A673 (cell line): ENCODE data around the gene ZDHHC17. TPM values are rescaled to one million over a fixed set of nuclear protein-coding genes. Genes with fewer than 3 reads are reported as not detected.
A peak's percentile ranks its signal among the peaks of the same experiment; 100 is the strongest.

Source experiments
- BruUV-seq: library from RNA; stranded (reverse); fragments of 400-500 nt; replicated peaks from 2 replicates; lab custom pipeline; 2021; lab: Mats Ljungman, UMichigan
- CTCF ChIA-PET: fragments of 300-600 bp; sonication (Branson Sonifier 250); formaldehyde crosslinking; loops from one replicate; lab custom pipeline; 2022; ENCODE audit warnings: antibody characterized with exemption; lab: Charles Lee
- POLR2A ChIA-PET: fragments of 300-600 bp; sonication (Branson Sonifier 250); formaldehyde crosslinking; loops from one replicate; lab custom pipeline; 2022; ENCODE audit warnings: antibody characterized with exemption; ENCODE audit not compliant: low non-redundant PET; lab: Charles Lee
- DNase-seq: peaks from one replicate; pipeline ENCODE4 v3.0.0-alpha.2; 2015; ENCODE audit warnings: low spot score
- H3K27ac ChIP-seq: fragments of 200-600 bp; sonication (generic); 2 replicates; pipeline ENCODE4 v1.5.1; 2016; ENCODE audit warnings: mixed run types, low read depth, mild to moderate bottlenecking, mixed read lengths, antibody characterized with exemption, low read length; ENCODE audit not compliant: poor library complexity, severe bottlenecking
- H3K27me3 ChIP-seq: fragments of 200-600 bp; sonication (generic); replicated peaks from 2 replicates; pipeline ENCODE4 v1.6.1; 2017; ENCODE audit warnings: mixed run types, low read depth, mild to moderate bottlenecking, mixed read lengths, antibody characterized with exemption, low read length; ENCODE audit not compliant: insufficient read depth, poor library complexity
- H3K36me3 ChIP-seq: fragments of 200-600 bp; sonication (generic); 2 replicates; pipeline ENCODE4 v1.6.1; 2016; ENCODE audit warnings: mixed run types, mild to moderate bottlenecking, mixed read lengths, antibody characterized with exemption, low read length; ENCODE audit not compliant: insufficient read depth, poor library complexity, severe bottlenecking
- H3K4me1 ChIP-seq: fragments of 200-600 bp; sonication (generic); 2 replicates; pipeline ENCODE4 v1.6.1; 2017; ENCODE audit warnings: mixed run types, mild to moderate bottlenecking, mixed read lengths, antibody characterized with exemption, low read length; ENCODE audit not compliant: insufficient read depth, poor library complexity, severe bottlenecking
- H3K4me3 ChIP-seq: fragments of 200-600 bp; sonication (generic); 2 replicates; pipeline ENCODE4 v1.5.1; 2016; ENCODE audit warnings: low read depth, mixed run types, mild to moderate bottlenecking, mixed read lengths, low read length; ENCODE audit not compliant: poor library complexity, severe bottlenecking
- H3K9me3 ChIP-seq: fragments of 200-600 bp; sonication (generic); 2 replicates; pipeline ENCODE4 v1.6.1; 2016; ENCODE audit warnings: mixed run types, low read depth, mild to moderate bottlenecking, mixed read lengths, antibody characterized with exemption, low read length; ENCODE audit not compliant: poor library complexity, severe bottlenecking
- CTCF ChIP-seq: fragments of 300-800, 200-600 bp; sonication (generic); conservative IDR thresholded peaks from 2 replicates; pipeline ENCODE4 v1.5.1; 2017; ENCODE audit warnings: low read depth, mild to moderate bottlenecking, antibody characterized with exemption, low read length, moderate library complexity, mixed read lengths
- EZH2 ChIP-seq: fragments of 200-600 bp; sonication (generic); IDR thresholded peaks from 2 replicates; pipeline ENCODE4 v1.6.1; 2017; ENCODE audit warnings: borderline replicate concordance, low read depth, mild to moderate bottlenecking, mixed read lengths, antibody characterized with exemption, low read length; ENCODE audit not compliant: poor library complexity, severe bottlenecking
- intact Hi-C: fragments of 100-400 bp; cut with micrococcal nuclease; formaldehyde crosslinking; loops from one replicate; pipeline ENCODE4 v1.10.0; 2022; ENCODE audit not compliant: unreplicated experiment
- total RNA-seq: library from RNA; stranded (reverse); gene quantifications from 2 replicates; pipeline ENCODE4 v1.2.3, GENCODE V29; 2021

The ZDHHC17 gene
- total RNA-seq, 1 experiment from 2014 or later, result 41.1 TPM

GRCh38 chr12:76901628-76902380 is 137.9 kb downstream of the ZDHHC17 start:
- TF ChIP-seq EZH2, result no peak
- TF ChIP-seq CTCF, result no peak
- ChIA-PET POLR2A (no interaction called here), CTCF (interaction anchor here (0.7 kb wide), 1 partner anchor 18 kb away, joined by 12 read pairs; no protein-coding TSS in a partner anchor)
- no peaks in the 10 kb centered on the region for H3K27me3 ChIP-seq
- intact Hi-C loops, result no loop called here
- no peaks in the 10 kb centered on the region for H3K36me3 ChIP-seq
- H3K9me3 ChIP-seq, result no peaks in the 10 kb centered on the region
- H3K27ac ChIP-seq, result peak overlapping the region; percentile 72
- no TSS peak for BruUV-seq
- peaks cover 26% of the 10 kb centered on the region for H3K4me1 ChIP-seq
- no peak overlapping the region for H3K4me3 ChIP-seq
- DNase-seq, result peak; percentile 67

Other genes with a start within 250 kb of the ZDHHC17 start
- 79.5 and 86.1 TPM in 2 replicates for gene OSBPL8, start 204.3 kb upstream of the ZDHHC17 start, total RNA-seq
- 46.6 and 59.6 TPM in 2 replicates for gene CSRP2, start 114.9 kb downstream of the ZDHHC17 start, total RNA-seq